GM18519 (cell line): ENCODE measurements around the gene GALNT2.

Experiments used
- ATAC-seq: cut with Tn5 transposase; IDR thresholded peaks from one replicate; pipeline ENCODE4 v1.9.1; 2021; ENCODE audit warnings: mild to moderate bottlenecking, moderate library complexity; ENCODE audit not compliant: unreplicated experiment, low FRiP score

GALNT2 gene

DNA sequence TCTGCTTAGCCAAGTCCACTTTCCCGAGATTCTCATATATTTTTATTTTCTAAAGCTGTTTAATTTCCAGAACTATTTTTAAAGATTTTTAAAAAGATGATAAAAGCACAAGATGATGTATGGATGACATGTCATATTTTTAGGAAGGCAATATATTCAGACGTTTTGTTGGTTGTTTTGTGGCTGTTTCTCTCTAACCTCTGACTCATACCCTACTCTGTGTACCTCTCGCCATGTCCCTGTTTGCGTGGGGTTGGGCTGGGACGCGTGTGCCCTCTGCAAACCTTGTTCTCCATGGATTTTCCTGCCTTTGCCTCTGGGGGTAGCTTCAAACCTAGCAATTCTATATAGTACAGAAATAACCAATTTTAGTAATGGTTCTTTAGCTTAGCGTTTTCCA lies 132.0 kb downstream of the GALNT2 start:
- ATAC-seq, result no peak

DNA sequence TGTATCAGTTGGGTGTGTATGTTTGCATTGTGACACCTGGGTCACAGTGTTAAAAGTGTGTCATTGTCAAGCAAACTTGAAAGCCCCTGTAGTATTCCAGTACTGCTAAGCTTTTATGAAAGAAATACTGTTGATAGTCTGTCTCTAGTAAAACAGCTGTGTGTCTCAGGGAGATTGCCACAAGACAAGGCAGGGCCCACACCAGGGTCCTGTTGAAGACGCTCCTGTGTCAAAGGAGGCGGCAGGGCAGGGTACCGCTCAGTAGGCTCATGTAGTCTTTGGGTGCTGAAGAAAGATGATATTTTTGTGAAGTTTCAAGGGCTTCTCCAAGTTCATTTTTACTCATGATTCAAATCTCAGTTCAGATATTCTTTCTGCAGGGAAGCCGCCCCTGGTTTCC lies 132.5 kb downstream of the GALNT2 start:
- ATAC-seq, result no peak

DNA sequence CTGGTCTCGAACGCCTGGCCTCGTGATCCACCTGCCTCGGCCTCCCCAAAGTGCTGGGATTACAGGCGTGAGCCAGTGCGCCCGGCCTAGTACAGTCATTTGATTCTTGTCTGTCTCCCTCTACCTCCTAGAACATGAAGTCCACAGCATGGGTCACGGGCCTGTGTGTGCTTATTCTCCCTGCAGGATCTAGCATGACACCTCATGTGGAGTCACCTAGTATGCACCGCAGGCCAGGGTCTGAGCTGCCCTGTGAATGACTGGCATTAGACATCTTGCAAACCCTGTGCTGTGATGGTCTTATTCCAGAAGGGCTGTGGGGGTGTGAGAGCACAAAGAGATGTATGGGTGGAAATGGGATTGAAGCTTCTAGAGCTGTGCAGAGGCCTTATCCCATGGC lies 133.2 kb downstream of the GALNT2 start:
- no peak for ATAC-seq

- ATAC-seq, result no peak
Observed at GRCh38 chr1:230201445-230201844, 134.4 kb downstream of the GALNT2 start.

- ATAC-seq, result no peak
Observed at GRCh38 chr1:230204842-230205241, 137.8 kb downstream of the GALNT2 start.

DNA sequence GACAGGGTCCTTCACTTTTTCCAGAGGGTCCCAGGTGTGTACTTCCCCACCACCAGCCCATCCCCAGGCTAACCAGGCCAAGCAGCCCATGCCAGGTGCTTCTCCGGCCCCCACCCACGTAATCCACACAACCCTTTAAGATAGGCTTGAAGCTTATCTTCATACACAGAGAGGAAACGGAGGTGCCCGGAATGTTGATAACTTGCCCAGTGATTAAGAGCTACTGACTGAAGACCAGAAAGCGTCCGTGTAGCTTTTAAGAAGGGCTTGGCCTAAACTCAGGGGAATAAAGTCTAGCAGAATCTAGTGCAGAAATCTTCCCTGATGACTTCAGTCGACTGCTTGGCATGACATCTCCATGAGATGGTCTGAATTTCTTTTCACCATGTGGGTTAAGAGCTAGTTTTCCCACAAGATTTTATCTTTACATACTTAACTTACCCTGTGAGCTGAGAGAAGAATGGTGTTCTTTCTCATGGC lies 138.7 kb downstream of the GALNT2 start:
- no peak for ATAC-seq

- ATAC-seq, result no peak
Observed at GRCh38 chr1:230206207-230206606, 139.2 kb downstream of the GALNT2 start.

DNA sequence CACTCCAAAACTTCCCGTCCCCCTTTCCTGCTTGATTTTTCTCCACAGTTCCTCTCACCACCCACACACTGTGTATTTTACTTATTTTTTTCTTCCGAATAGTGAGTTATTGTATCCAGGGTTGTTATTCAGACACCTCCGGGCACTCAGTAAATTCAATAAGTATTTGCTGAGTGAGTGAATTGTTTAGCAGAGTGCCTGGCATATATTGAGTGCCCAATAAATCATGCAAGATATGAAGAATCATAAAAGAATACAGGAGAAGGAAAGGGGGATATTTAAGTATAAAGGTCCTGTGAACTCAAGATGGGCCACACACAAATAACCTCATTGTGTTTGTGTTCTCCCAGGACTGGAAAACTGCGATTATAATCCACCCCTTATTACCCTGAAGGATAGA lies 139.9 kb downstream of the GALNT2 start:
- ATAC-seq, result no peak

DNA sequence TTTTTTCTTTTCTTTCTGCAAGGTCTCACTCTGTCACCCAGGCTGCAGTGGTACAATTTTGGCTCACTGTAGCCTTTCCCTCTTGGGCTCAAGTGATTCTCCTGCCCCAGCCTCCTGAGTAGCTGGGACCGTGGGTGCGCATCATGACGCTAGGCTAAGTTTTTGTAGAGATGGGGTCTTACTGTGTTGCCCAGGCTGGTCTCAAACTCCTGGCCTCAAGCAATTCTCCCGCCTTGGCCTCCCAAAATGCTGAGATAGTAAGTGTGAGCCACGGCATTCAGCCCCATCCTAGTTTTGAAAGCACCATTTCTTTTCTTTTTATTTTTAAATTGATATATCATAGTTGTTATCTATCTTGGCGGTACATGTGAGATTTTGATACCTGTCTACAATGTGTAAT lies 140.6 kb downstream of the GALNT2 start:
- ATAC-seq, result no peak

DNA sequence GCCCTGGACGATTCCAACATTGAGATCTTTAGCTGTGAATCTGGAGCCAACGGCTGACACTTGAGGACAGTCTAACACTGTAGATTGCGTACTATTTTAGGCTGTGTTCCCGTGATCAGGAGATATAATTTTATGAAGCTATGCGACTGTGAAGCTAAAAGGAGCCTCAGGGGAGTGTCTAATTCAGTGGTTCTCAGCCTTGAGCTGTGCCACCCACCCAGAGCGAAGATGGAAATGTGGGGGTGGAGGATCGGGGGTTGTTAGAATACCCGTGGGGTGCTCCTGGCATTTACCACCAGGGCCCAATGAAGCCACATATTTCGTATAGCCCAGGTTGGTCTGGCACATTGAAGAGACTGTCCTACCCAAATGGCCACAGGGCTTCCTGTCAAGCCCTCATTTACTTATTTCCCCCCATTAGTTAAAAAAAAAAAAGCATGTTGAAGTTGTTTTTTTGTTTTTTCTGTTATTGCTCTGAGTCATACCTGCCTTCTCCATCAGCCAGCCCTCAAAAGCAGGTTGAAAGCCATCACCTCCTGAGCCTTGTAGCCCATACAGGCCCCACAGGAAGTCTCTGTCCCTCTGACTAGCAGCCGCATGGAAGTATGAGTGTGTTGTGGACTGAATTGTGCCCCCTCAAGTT lies 141.7 kb downstream of the GALNT2 start:
- peak; percentile 36 for ATAC-seq

DNA sequence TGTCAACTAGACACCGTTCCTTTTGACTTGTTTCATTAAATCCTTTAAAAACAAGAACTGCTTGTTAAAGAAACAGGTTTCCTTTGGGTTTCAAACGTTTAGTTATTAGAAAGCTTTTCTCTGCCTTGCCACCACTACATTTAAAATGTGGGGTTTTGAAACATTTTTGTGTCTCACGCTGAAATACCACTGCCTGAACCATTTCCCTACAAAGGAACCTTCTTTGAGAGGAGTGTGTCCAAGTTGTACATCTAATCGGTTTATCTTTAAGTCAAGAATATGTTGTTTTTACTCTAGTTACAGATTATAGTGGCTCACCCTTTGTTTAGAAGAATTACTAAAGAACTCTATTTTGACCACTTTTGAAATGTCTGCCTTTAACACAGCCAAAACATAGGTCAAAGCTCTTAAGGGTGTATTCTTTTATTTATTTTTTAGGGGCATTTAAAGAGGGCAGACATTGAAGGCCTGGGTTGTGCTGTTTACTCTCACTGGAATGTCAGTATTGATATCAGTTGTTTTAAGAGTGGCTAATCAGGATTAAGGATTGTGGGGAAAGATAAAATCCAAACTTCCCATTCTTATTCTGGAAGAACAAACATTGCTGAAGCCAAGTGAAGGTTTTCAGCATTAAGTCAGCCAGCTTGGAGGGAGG lies 143.4 kb downstream of the GALNT2 start:
- no peak for ATAC-seq

DNA sequence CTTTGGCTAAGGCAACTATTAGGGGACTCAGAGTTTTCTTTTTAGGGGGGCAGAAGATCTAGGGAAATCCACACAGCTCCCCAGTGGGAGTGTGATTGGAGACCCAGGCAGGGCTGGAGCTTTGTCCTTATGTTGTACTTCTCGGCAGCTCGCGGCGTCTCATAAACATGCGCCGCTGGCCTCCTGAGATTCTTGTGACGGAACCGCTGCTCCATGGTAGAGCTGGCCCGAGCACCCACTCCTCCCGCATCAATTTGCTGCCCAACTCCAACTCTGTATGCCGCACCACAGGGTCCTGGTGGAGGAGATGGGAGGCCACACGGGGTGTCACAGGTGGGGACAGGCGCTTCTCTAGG lies 143.9 kb downstream of the GALNT2 start:
- no peak for ATAC-seq

GRCh38 chr1:230211436-230212145 lies 144.6 kb downstream of the GALNT2 start:
- no peak for ATAC-seq

- no peak for ATAC-seq
Observed at GRCh38 chr1:230212405-230212936, 145.4 kb downstream of the GALNT2 start.

GRCh38 chr1:230215031-230215430 lies 148.0 kb downstream of the GALNT2 start:
- no peak for ATAC-seq

GRCh38 chr1:230215529-230215928 lies 148.5 kb downstream of the GALNT2 start:
- ATAC-seq, result no peak

DNA sequence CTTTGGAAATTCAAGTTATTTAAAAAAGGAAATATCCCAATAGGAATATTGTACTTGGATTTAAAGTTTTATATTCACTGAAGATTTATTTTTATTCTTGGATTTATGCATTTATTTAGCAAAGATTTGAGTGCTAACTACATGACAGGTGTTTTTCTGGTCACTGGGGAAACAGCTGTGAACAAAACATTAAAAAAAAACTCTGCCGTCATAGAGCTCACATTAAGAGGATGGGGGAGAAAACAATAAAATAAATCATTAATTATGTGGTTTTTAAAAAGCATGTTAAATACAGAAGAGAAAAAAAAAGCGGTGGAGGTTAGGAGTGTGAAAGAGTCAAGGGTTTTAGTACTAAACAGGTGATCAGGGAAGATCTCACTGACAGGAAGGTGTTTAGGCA lies 149.9 kb downstream of the GALNT2 start:
- no peak for ATAC-seq

- ATAC-seq, result no peak
Observed at GRCh38 chr1:230218667-230219066, 151.6 kb downstream of the GALNT2 start.

DNA sequence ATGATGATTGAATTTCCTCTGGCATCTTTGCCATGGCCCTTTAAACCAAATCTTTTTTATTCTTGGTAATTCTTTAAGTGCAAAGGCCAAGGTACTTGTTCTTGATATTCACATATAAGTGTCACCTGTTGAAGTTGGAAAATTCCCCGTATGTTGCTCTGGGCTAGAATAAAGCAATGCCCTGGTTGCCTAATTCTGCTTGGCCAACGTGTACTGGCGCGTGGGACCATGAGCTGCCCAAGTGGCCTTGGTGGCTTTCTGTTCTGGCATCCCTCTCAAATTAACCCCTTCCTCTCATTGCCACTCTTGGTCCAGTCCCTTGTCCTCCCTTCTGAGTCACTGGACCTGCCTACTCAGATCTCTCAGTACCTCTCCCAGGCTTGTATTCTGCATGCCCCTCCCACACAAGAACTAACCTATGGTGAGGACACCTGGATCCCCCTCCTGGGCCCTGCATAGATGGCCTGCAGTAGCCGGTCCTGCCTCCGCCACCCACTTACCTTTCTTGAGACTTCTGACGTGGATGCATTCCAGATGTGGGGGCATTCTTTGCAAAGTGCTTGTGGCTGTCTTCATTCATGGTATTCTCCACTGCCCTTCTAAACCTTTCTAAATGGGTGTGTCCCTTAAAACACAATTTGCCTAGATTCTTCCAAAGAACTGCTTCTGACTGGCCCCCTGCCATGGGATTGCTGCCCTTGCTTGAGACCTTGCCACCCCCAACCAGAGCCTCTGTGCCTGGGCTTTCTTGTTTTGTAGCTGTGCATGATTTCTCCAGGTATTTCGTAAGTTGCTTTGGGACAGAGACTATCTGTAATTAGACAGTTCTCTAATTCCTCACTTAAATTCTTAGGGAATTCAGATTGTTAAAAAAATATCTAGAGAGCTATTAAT lies 152.4 kb downstream of the GALNT2 start:
- ATAC-seq, result no peak

DNA sequence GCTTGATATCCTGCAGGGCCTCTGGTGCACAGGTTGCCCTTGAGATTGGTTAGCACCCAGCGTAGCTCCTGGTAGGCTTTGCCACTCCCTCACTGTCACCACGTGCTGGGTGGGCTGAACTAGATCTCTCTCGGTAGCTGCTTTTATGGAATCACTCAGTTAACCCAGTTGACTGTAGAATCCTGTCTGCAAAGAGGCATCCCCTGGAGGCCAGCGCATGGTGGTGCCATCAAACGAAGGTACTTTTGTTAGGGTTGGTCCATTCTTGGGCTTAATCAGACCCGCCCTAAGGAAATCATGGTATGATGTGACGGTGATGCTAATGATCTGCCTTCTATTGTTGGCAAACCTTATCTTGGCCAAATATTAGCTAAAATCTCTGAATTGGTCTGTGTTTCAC lies 153.4 kb downstream of the GALNT2 start:
- ATAC-seq, result no peak

DNA sequence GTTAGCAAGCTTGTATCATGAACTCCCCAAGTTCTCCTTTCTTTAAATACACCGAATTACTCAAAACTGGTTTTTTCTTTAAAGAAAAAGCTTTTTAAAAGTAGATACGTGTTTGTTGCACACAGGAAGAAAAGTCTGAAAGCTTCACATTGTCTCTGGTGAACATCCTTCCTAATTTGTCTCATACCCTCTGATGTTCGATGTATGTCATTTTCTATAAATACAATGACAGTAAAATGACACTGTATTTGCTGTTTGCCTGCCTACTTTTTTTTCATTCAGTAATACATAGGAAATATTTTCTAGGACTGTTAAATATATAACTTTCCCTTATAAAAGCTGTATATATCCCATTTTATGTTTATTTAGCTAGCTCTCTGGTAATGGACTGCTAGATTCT lies 153.9 kb downstream of the GALNT2 start:
- ATAC-seq, result no peak
